ENCODE measurements around the gene PSAP. TPM values are rescaled to one million over a fixed set of nuclear protein-coding genes. Genes with fewer than 3 reads are reported as not detected.

The PSAP gene
- total RNA-seq, 1 experiment from 2014 or later: 683 TPM

- peaks cover 41% of the 10 kb centered on the region for H3K36me3 ChIP-seq (ENCODE audit: low read depth)
- H3F3A ChIP-seq (ENCODE audit: insufficient read depth, low read depth): peaks cover 32% of the 10 kb centered on the region; the same call in 1 of the 2 replicates
- peaks cover 23% of the 10 kb centered on the region for H4K20me1 ChIP-seq (ENCODE audit: insufficient read depth)
- peaks cover 22% of the 10 kb centered on the region for H3K4me1 ChIP-seq (replicated peaks; ENCODE audit: insufficient read depth)
- no peaks in the 10 kb centered on the region for H3K9me2 ChIP-seq (ENCODE audit: insufficient read depth)
- H3K9me3 ChIP-seq (ENCODE audit: insufficient read depth, low read depth): no peaks in the 10 kb centered on the region
- no peak overlapping the region for H3K4me3 ChIP-seq
- peaks cover 28% of the 10 kb centered on the region for H3K79me2 ChIP-seq (ENCODE audit: low read depth)
- H3K4me2 ChIP-seq: no peak overlapping the region
- no peaks in the 10 kb centered on the region for H3K27me3 ChIP-seq (ENCODE audit: insufficient read depth, low read depth)
- intact Hi-C loops (cut with micrococcal nuclease; ENCODE audit: unreplicated experiment): loop anchor here (10.0 kb wide), 1 partner anchor 135 kb away; the partner anchor contains the start of gene CHST3
- ChIA-PET POLR2A (ENCODE audit: unreplicated experiment) (no interaction called here), CTCF (no interaction called here)
- H3K27ac ChIP-seq: no peak overlapping the region
- no peak overlapping the region for H2AFZ ChIP-seq
- no peak for TF ChIP-seq EZH2 (IDR thresholded peaks at IDR 0.05; ENCODE audit: low read depth)
- no peak for TF ChIP-seq CTCF (conservative IDR thresholded peaks at IDR 0.05)
- no TSS peak for BruUV-seq (replicated peaks)
- no peak for DNase-seq
Observed at GRCh38 chr10:71829896-71830295, 21.2 kb downstream of the PSAP start.

- POLR2A ChIA-PET (ENCODE audit: unreplicated experiment): no interaction called here
Observed at GRCh38 chr10:71829171-71829570, 21.9 kb downstream of the PSAP start.

GRCh38 chr10:71828702-71829101, 22.3 kb downstream of the PSAP start:
- Histone ChIP-seq H3F3A (ENCODE audit: insufficient read depth, low read depth) (peaks cover 32% of the 10 kb centered on the region; the same call in 1 of the 2 replicates), H4K20me1 (ENCODE audit: insufficient read depth) (peaks cover 11% of the 10 kb centered on the region), H3K4me2 (no peak overlapping the region), H3K27me3 (ENCODE audit: insufficient read depth, low read depth) (no peaks in the 10 kb centered on the region), H3K27ac (no peak overlapping the region), H3K4me3 (no peak overlapping the region), H3K36me3 (ENCODE audit: low read depth) (peaks cover 49% of the 10 kb centered on the region), H3K79me2 (ENCODE audit: low read depth) (peaks cover 16% of the 10 kb centered on the region), H3K4me1 (replicated peaks; ENCODE audit: insufficient read depth) (peaks cover 22% of the 10 kb centered on the region), H3K9me2 (ENCODE audit: insufficient read depth) (no peaks in the 10 kb centered on the region), H2AFZ (no peak overlapping the region), H3K9me3 (ENCODE audit: insufficient read depth, low read depth) (no peaks in the 10 kb centered on the region)
- POLR2A ChIA-PET (ENCODE audit: unreplicated experiment): no interaction called here
- no peak for DNase-seq
- TF ChIP-seq EZH2 (IDR thresholded peaks at IDR 0.05; ENCODE audit: low read depth) (no peak), CTCF (conservative IDR thresholded peaks at IDR 0.05) (no peak)
- BruUV-seq (replicated peaks): no TSS peak
- CTCF ChIA-PET: no interaction called here
- intact Hi-C loops (cut with micrococcal nuclease; ENCODE audit: unreplicated experiment): no loop called here

More at GRCh38 chr10:71829171-71829570, 21.9 kb downstream of the PSAP start:
- H3K36me3 ChIP-seq (ENCODE audit: low read depth): peaks cover 48% of the 10 kb centered on the region
- CTCF ChIA-PET: no interaction called here
- peak in 1 of 2 experiments; percentile 26 for DNase-seq
- no TSS peak for BruUV-seq (replicated peaks)
- H2AFZ ChIP-seq: no peak overlapping the region
- H3K9me3 ChIP-seq (ENCODE audit: insufficient read depth, low read depth): no peaks in the 10 kb centered on the region
- TF ChIP-seq EZH2 (IDR thresholded peaks at IDR 0.05; ENCODE audit: low read depth) (no peak), CTCF (conservative IDR thresholded peaks at IDR 0.05) (no peak)
- H3K4me3 ChIP-seq: no peak overlapping the region
- intact Hi-C loops (cut with micrococcal nuclease; ENCODE audit: unreplicated experiment): no loop called here
- H3F3A ChIP-seq (ENCODE audit: insufficient read depth, low read depth): peaks cover 32% of the 10 kb centered on the region; the same call in 1 of the 2 replicates
- no peak overlapping the region for H3K27ac ChIP-seq
- peaks cover 22% of the 10 kb centered on the region for H3K4me1 ChIP-seq (replicated peaks; ENCODE audit: insufficient read depth)
- H3K79me2 ChIP-seq (ENCODE audit: low read depth): peaks cover 21% of the 10 kb centered on the region
- H3K27me3 ChIP-seq (ENCODE audit: insufficient read depth, low read depth): no peaks in the 10 kb centered on the region
- H3K4me2 ChIP-seq: no peak overlapping the region
- H4K20me1 ChIP-seq (ENCODE audit: insufficient read depth): peaks cover 16% of the 10 kb centered on the region
- no peaks in the 10 kb centered on the region for H3K9me2 ChIP-seq (ENCODE audit: insufficient read depth)
